Measurements from ENCODE around the gene NPBWR2. TPM values are rescaled to one million over a fixed set of nuclear protein-coding genes. Genes with fewer than 3 reads are reported as not detected.

Gene NPBWR2
- total and polyA plus RNA-seq, 9 of the 15 experiments (the other 6 are each of a cell fraction or from before 2014, with no cell fraction given), result not detected

DNA sequence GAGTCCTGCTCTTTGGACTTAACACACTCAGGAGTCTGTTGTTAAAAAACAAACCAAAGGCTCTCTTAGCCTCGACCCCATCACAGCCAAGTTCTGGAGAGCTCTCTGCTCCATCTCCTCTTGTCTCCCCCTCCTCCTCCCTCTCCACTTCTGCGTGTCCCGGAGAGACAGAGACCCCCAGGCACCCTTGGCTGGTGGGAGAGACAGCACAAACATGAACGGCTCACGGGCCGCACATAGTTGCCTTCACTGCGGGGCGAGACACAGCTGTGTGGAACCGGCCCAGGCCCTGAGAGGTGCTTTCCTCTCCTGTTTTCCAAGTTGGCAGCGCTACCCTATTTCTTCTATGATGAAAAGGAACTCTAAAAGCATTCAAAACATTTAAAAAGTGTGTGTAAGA is 33.6 kb upstream of the NPBWR2 start (continued):
- TF ChIP-seq, protein P1, sequence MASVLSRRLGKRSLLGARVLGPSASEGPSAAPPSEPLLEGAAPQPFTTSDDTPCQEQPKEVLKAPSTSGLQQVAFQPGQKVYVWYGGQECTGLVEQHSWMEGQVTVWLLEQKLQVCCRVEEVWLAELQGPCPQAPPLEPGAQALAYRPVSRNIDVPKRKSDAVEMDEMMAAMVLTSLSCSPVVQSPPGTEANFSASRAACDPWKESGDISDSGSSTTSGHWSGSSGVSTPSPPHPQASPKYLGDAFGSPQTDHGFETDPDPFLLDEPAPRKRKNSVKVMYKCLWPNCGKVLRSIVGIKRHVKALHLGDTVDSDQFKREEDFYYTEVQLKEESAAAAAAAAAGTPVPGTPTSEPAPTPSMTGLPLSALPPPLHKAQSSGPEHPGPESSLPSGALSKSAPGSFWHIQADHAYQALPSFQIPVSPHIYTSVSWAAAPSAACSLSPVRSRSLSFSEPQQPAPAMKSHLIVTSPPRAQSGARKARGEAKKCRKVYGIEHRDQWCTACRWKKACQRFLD (CRISPR knock-in tag; IDR thresholded peaks at IDR 0.05), result no peak
- TF ChIP-seq, protein P2, sequence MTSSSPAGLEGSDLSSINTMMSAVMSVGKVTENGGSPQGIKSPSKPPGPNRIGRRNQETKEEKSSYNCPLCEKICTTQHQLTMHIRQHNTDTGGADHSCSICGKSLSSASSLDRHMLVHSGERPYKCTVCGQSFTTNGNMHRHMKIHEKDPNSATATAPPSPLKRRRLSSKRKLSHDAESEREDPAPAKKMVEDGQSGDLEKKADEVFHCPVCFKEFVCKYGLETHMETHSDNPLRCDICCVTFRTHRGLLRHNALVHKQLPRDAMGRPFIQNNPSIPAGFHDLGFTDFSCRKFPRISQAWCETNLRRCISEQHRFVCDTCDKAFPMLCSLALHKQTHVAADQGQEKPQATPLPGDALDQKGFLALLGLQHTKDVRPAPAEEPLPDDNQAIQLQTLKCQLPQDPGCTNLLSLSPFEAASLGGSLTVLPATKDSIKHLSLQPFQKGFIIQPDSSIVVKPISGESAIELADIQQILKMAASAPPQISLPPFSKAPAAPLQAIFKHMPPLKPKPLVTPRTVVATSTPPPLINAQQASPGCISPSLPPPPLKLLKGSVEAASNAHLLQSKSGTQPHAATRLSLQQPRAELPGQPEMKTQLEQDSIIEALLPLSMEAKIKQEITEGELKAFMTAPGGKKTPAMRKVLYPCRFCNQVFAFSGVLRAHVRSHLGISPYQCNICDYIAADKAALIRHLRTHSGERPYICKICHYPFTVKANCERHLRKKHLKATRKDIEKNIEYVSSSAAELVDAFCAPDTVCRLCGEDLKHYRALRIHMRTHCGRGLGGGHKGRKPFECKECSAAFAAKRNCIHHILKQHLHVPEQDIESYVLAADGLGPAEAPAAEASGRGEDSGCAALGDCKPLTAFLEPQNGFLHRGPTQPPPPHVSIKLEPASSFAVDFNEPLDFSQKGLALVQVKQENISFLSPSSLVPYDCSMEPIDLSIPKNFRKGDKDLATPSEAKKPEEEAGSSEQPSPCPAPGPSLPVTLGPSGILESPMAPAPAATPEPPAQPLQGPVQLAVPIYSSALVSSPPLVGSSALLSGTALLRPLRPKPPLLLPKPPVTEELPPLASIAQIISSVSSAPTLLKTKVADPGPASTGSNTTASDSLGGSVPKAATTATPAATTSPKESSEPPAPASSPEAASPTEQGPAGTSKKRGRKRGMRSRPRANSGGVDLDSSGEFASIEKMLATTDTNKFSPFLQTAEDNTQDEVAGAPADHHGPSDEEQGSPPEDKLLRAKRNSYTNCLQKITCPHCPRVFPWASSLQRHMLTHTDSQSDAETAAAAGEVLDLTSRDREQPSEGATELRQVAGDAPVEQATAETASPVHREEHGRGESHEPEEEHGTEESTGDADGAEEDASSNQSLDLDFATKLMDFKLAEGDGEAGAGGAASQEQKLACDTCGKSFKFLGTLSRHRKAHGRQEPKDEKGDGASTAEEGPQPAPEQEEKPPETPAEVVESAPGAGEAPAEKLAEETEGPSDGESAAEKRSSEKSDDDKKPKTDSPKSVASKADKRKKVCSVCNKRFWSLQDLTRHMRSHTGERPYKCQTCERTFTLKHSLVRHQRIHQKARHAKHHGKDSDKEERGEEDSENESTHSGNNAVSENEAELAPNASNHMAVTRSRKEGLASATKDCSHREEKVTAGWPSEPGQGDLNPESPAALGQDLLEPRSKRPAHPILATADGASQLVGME (CRISPR knock-in tag; IDR thresholded peaks at IDR 0.05), result no peak
- no peak for TF ChIP-seq ZNF23 (CRISPR knock-in tag; IDR thresholded peaks at IDR 0.05)
- no peak for TF ChIP-seq ZNF224 (CRISPR knock-in tag; IDR thresholded peaks at IDR 0.05)
- TF ChIP-seq, protein P3, sequence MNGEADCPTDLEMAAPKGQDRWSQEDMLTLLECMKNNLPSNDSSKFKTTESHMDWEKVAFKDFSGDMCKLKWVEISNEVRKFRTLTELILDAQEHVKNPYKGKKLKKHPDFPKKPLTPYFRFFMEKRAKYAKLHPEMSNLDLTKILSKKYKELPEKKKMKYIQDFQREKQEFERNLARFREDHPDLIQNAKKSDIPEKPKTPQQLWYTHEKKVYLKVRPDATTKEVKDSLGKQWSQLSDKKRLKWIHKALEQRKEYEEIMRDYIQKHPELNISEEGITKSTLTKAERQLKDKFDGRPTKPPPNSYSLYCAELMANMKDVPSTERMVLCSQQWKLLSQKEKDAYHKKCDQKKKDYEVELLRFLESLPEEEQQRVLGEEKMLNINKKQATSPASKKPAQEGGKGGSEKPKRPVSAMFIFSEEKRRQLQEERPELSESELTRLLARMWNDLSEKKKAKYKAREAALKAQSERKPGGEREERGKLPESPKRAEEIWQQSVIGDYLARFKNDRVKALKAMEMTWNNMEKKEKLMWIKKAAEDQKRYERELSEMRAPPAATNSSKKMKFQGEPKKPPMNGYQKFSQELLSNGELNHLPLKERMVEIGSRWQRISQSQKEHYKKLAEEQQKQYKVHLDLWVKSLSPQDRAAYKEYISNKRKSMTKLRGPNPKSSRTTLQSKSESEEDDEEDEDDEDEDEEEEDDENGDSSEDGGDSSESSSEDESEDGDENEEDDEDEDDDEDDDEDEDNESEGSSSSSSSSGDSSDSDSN (IDR thresholded peaks at IDR 0.05; ENCODE audit: borderline replicate concordance in 1 of 2, low read depth in 2 of 2, low read length in 2 of 2), result no peak
- TF ChIP-seq PTTG1 (tag; IDR thresholded peaks at IDR 0.05; ENCODE audit: low read depth), result no peak
